CD4-positive, alpha-beta memory T cell (primary cell): Measurements from ENCODE around the gene APLF. TPM values are rescaled to one million over a fixed set of nuclear protein-coding genes. Genes with fewer than 3 reads are reported as not detected.
"Not testable (repeated sequence)": the region's sequence is repeated elsewhere in the genome, so short reads cannot be mapped to it uniquely, and the experiment has no call there.

ENCODE experiments used
- CTCF ChIA-PET: fragments of 350-600 bp; sonication (Branson Sonifier 250); formaldehyde crosslinking; loops from one replicate; lab custom pipeline; 2021; ENCODE audit warnings: inconsistent platforms; ENCODE audit not compliant: partially characterized antibody; lab: Charles Lee
- POLR2A ChIA-PET: fragments of 350-600 bp; sonication (Branson Sonifier 250); formaldehyde crosslinking; loops from one replicate; lab custom pipeline; 2021; ENCODE audit not compliant: partially characterized antibody; lab: Charles Lee
- DNase-seq, 5 donors: peaks; one replicate each; pipeline versions ENCODE4 v3.0.0 to v3.0.0-alpha.2; 2020 to 2022; ENCODE audit warnings: mixed read lengths in 1 of 5
- H3K27ac ChIP-seq: one replicate; pipeline ENCODE4 v1.7.0; 2013; ENCODE audit warnings: low read depth, low read length
- H3K27me3 ChIP-seq: 2 replicates; pipeline ENCODE4 v1.7.0; 2013; ENCODE audit warnings: mild to moderate bottlenecking, low read length, moderate library complexity; ENCODE audit not compliant: insufficient read depth
- H3K36me3 ChIP-seq: 2 replicates; pipeline ENCODE4 v1.7.0; 2013; ENCODE audit warnings: mild to moderate bottlenecking, low read length, moderate library complexity; ENCODE audit not compliant: insufficient read depth
- H3K4me1 ChIP-seq: 2 replicates; pipeline ENCODE4 v1.7.0; 2013; ENCODE audit warnings: mild to moderate bottlenecking, low read length, moderate library complexity; ENCODE audit not compliant: insufficient read depth
- H3K4me3 ChIP-seq, 2 donors: one replicate each; pipeline ENCODE4 v1.7.0; 2013; ENCODE audit warnings: low read length in 2 of 2, mild to moderate bottlenecking in 1 of 2
- H3K9me3 ChIP-seq, 2 donors: one replicate each; pipeline ENCODE4 v1.7.0; 2013; ENCODE audit warnings: low read length in 2 of 2, control low read depth in 1 of 2; ENCODE audit not compliant: control insufficient read depth in 1 of 2
- H3K27ac Mint-ChIP-seq, 7 donors: one replicate each; pipeline ENCODE4 v1.8.0; 2020 to 2021; ENCODE audit warnings: mixed read lengths in 7 of 7, mild to moderate bottlenecking in 6 of 7, inconsistent platforms in 3 of 7, moderate library complexity in 3 of 7
- H3K27me3 Mint-ChIP-seq, 2 donors: one replicate each; pipeline ENCODE4 v1.8.0; 2020 to 2021; ENCODE audit warnings: mixed read lengths in 2 of 2
- H3K36me3 Mint-ChIP-seq, 2 donors: one replicate each; pipeline ENCODE4 v1.8.0; 2020 to 2021; ENCODE audit warnings: mixed read lengths in 2 of 2, inconsistent platforms in 1 of 2, mild to moderate bottlenecking in 1 of 2
- H3K4me1 Mint-ChIP-seq, 4 donors: one replicate each; pipeline ENCODE4 v1.8.0; 2020 to 2021; ENCODE audit warnings: mixed read lengths in 4 of 4, mild to moderate bottlenecking in 1 of 4
- H3K4me3 Mint-ChIP-seq, 8 donors: one replicate each; pipeline ENCODE4 v1.8.0; 2020 to 2021; ENCODE audit warnings: mixed read lengths in 8 of 8, mild to moderate bottlenecking in 7 of 8, moderate library complexity in 6 of 8, inconsistent platforms in 3 of 8
- H3K9me3 Mint-ChIP-seq, 8 donors: one replicate each; pipeline ENCODE4 v1.8.0; 2020 to 2021; ENCODE audit warnings: mixed read lengths in 8 of 8, mild to moderate bottlenecking in 5 of 8, inconsistent platforms in 3 of 8, moderate library complexity in 1 of 8
- intact Hi-C: fragments of 100-400 bp; cut with micrococcal nuclease; formaldehyde crosslinking; loops from one replicate; pipeline ENCODE4 v1.15.1; 2023
- polyA plus RNA-seq, 2 donors: library from polyadenylated mRNA; unstranded; fragments of 300-500 nt; fragmentation: Illumina TruSeq; gene quantifications; one replicate each; pipeline ENCODE4 v1.2.3, GENCODE V29; 2021
- total RNA-seq, 2 experiments: library from RNA; stranded (reverse); gene quantifications; one replicate each; pipeline ENCODE4 v1.2.3, GENCODE V29; 2021

The APLF gene
- total and polyA plus RNA-seq, 4 experiments from 2014 or later, result 2.9 to 9.5 (median 5.7) TPM

- H3K4me3 ChIP-seq, result no peak overlapping the region
- POLR2A ChIA-PET, result interaction anchor here (0.7 to 2.3 kb wide), 7 partner anchors 38 to 319 kb away, joined by 3 to 6 read pairs (median 5); partner anchors contain the start of gene PLEK
Observed at GRCh38 chr2:68441179-68441993, 26.0 kb upstream of the APLF start.

GRCh38 chr2:68441994-68442322 is 25.4 kb upstream of the APLF start:
- peaks cover 16% of the 10 kb centered on the region for H3K4me1 ChIP-seq
- DNase-seq, result no peak
- intact Hi-C loops, result loop anchor here (1.0 kb wide), 2 partner anchors 80 to 320 kb away; no protein-coding TSS in a partner anchor
- H3K27me3 ChIP-seq, result no peaks in the 10 kb centered on the region
- no peaks in the 10 kb centered on the region for H3K36me3 Mint-ChIP-seq
- POLR2A ChIA-PET, result interaction anchor here (0.7 to 2.3 kb wide), 7 partner anchors 38 to 320 kb away, joined by 3 to 6 read pairs (median 5); partner anchors contain the start of gene PLEK
- CTCF ChIA-PET, result interaction anchor here (0.7 to 5.3 kb wide), 16 partner anchors 12 to 485 kb away, joined by 3 to 78 read pairs (median 6); partner anchors contain the start of gene PLEK
- no peak overlapping the region for H3K4me3 Mint-ChIP-seq
- H3K4me3 ChIP-seq, result no peak overlapping the region
- H3K9me3 ChIP-seq, result no peaks in the 10 kb centered on the region
- H3K4me1 Mint-ChIP-seq, result peaks cover 8 to 20% (median 15%) of the 10 kb centered on the region in 4 donors
- H3K36me3 ChIP-seq, result no peaks in the 10 kb centered on the region
- no peaks in the 10 kb centered on the region for H3K27me3 Mint-ChIP-seq
- H3K27ac Mint-ChIP-seq, result peak overlapping the region in 1 of 7 donors; percentile 71
- peaks cover 0 to 2% (median 0%) of the 10 kb centered on the region in 8 donors for H3K9me3 Mint-ChIP-seq
- H3K27ac ChIP-seq, result no peak overlapping the region

More at GRCh38 chr2:68441179-68441993, 26.0 kb upstream of the APLF start:
- Histone ChIP-seq H3K27ac (peak overlapping the region; percentile 3), H3K9me3 (no peaks in the 10 kb centered on the region), H3K4me1 (peaks cover 16% of the 10 kb centered on the region), H3K36me3 (no peaks in the 10 kb centered on the region), H3K27me3 (no peaks in the 10 kb centered on the region)
- Mint-ChIP-seq H3K27me3 (no peaks in the 10 kb centered on the region), H3K9me3 (no peaks in the 10 kb centered on the region), H3K36me3 (no peaks in the 10 kb centered on the region), H3K4me1 (peaks cover 8 to 24% (median 15%) of the 10 kb centered on the region in 4 donors), H3K27ac (peak overlapping the region; percentile 65 to 94 (median 89)), H3K4me3 (peak overlapping the region in 5 of 8 donors; percentile 24 to 62 (median 37))
- peak; percentile 78 to 87 (median 83) for DNase-seq
- CTCF ChIA-PET, result interaction anchor here (0.6 to 5.3 kb wide), 27 partner anchors 12 to 485 kb away, joined by 3 to 78 read pairs (median 4); partner anchors contain the start of gene PLEK
- intact Hi-C loops, result loop anchor here (1.0 kb wide), 2 partner anchors 79 to 319 kb away; no protein-coding TSS in a partner anchor

- H3K36me3 ChIP-seq, H3K27me3 ChIP-seq, H3K27me3 Mint-ChIP-seq, H3K4me1 ChIP-seq, POLR2A ChIA-PET, H3K4me3 Mint-ChIP-seq, H3K27ac Mint-ChIP-seq, intact Hi-C loops, H3K4me3 ChIP-seq, H3K4me1 Mint-ChIP-seq, DNase-seq, H3K9me3 ChIP-seq, H3K27ac ChIP-seq, H3K36me3 Mint-ChIP-seq, CTCF ChIA-PET: not testable (repeated sequence)
- peaks cover 0 to 10% (median 5%) of the 10 kb centered on the region in 8 donors for H3K9me3 Mint-ChIP-seq
Observed at GRCh38 chr2:68446425-68446824, 21.0 kb upstream of the APLF start.

GRCh38 chr2:68447118-68447517 is 20.3 kb upstream of the APLF start:
- ChIA-PET POLR2A (no interaction called here), CTCF (no interaction called here)
- no peaks in the 10 kb centered on the region for H3K27me3 Mint-ChIP-seq
- H3K4me1 ChIP-seq, result peaks cover 2% of the 10 kb centered on the region
- no peaks in the 10 kb centered on the region for H3K36me3 Mint-ChIP-seq
- no peaks in the 10 kb centered on the region for H3K9me3 ChIP-seq
- no peaks in the 10 kb centered on the region for H3K36me3 ChIP-seq
- H3K27ac ChIP-seq, result no peak overlapping the region
- peaks cover 0 to 10% (median 5%) of the 10 kb centered on the region in 8 donors for H3K9me3 Mint-ChIP-seq
- no peak overlapping the region for H3K4me3 Mint-ChIP-seq
- H3K4me3 ChIP-seq, result no peak overlapping the region
- no peaks in the 10 kb centered on the region for H3K27me3 ChIP-seq
- DNase-seq, result no peak
- peak overlapping the region in 1 of 7 donors; percentile 4 for H3K27ac Mint-ChIP-seq
- intact Hi-C loops, result no loop called here
- peaks cover under 1 to 2% (median 1%) of the 10 kb centered on the region in 4 donors for H3K4me1 Mint-ChIP-seq

- Mint-ChIP-seq H3K27ac (peak overlapping the region in 3 of 7 donors; percentile 51 to 76 (median 63)), H3K27me3 (no peaks in the 10 kb centered on the region), H3K4me1 (peaks cover 12 to 19% (median 17%) of the 10 kb centered on the region in 4 donors), H3K4me3 (no peak overlapping the region), H3K9me3 (peaks cover 0 to 10% (median 5%) of the 10 kb centered on the region in 8 donors), H3K36me3 (no peaks in the 10 kb centered on the region)
- Histone ChIP-seq H3K27ac (no peak overlapping the region), H3K9me3 (no peaks in the 10 kb centered on the region), H3K36me3 (no peaks in the 10 kb centered on the region), H3K27me3 (no peaks in the 10 kb centered on the region), H3K4me1 (peaks cover 20% of the 10 kb centered on the region), H3K4me3 (no peak overlapping the region)
- peak; percentile 34 to 49 (median 40) for DNase-seq
- ChIA-PET CTCF (no interaction called here), POLR2A (interaction anchor here (0.6 kb wide), 1 partner anchor 316 kb away, joined by 3 read pairs; no protein-coding TSS in a partner anchor)
- intact Hi-C loops, result no loop called here
Observed at GRCh38 chr2:68448671-68449653, 18.4 kb upstream of the APLF start.

- DNase-seq, result peak in 4 of 5 donors; percentile 59 to 70 (median 68)
- Histone ChIP-seq H3K27ac (no peak overlapping the region), H3K9me3 (no peaks in the 10 kb centered on the region), H3K4me3 (no peak overlapping the region), H3K27me3 (no peaks in the 10 kb centered on the region), H3K4me1 (peaks cover 20% of the 10 kb centered on the region), H3K36me3 (no peaks in the 10 kb centered on the region)
- Mint-ChIP-seq H3K36me3 (no peaks in the 10 kb centered on the region), H3K27me3 (no peaks in the 10 kb centered on the region), H3K9me3 (peaks cover 0 to 7% (median 3%) of the 10 kb centered on the region in 8 donors), H3K4me3 (peak overlapping the region in 7 of 8 donors; percentile 13 to 67 (median 52)), H3K4me1 (peaks cover 17 to 23% (median 20%) of the 10 kb centered on the region in 4 donors), H3K27ac (peak overlapping the region; percentile 57 to 86 (median 82))
- ChIA-PET POLR2A (interaction anchor here (0.6 to 2.4 kb wide), 7 partner anchors 11 to 1290 kb away, joined by 3 to 20 read pairs (median 4); partner anchors contain the start of genes APLF and FBXO48), CTCF (interaction anchor here (1.4 to 2.5 kb wide), 5 partner anchors 11 to 457 kb away, joined by 3 to 36 read pairs (median 9); partner anchors contain the start of genes APLF and FBXO48)
- intact Hi-C loops, result no loop called here
Observed at GRCh38 chr2:68452158-68452900, 15.1 kb upstream of the APLF start.
